Suprapubic skin (tissue), 3 donors: ENCODE measurements around the gene DUS1L.

Experiments used
- EP300 ChIP-seq: sonication (generic); formaldehyde crosslinking; IDR thresholded peaks from one replicate; pipeline ENCODE4 v1.6.1; 2017; ENCODE audit warnings: antibody characterized with exemption
- POLR2A ChIP-seq, 2 donors: fragments of 450-650 bp; IDR thresholded peaks; one replicate each; pipeline ENCODE4 v1.6.1; 2017; ENCODE audit warnings: antibody characterized with exemption in 2 of 2, mild to moderate bottlenecking in 2 of 2, moderate library complexity in 2 of 2
- TF ChIP-seq, protein P1 (sequence below), 2 donors: fragments of 200-600 bp in 1 of 2; fragments of 450-650 bp in 1 of 2; sonication (generic) in 1 of 2; IDR thresholded peaks; one replicate each; pipeline ENCODE4 v1.5.1; 2016 to 2019; ENCODE audit warnings: antibody characterized with exemption in 2 of 2, mild to moderate bottlenecking in 1 of 2, moderate library complexity in 1 of 2

DNA sequence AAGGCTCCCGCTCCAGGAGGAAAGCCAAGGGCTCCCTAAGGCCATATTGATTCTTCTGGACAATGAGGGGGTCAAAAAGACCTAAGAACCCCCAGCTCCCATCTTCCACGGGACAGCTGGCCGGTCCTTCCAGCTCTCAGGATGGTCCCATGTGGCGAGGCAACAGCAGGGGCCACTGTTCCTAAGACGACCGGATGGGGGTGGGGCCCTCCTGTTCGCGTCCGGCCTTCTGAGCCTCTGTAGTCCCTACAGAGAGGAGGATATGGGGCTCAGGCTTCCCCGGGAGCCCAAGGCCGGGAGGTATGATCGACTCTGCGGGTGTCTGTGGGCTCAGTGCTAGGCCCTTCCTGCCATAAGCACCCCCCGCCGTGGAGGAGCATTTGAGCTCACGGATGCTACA lies 22.1 kb downstream of the DUS1L start:
- TF ChIP-seq, protein P1, sequence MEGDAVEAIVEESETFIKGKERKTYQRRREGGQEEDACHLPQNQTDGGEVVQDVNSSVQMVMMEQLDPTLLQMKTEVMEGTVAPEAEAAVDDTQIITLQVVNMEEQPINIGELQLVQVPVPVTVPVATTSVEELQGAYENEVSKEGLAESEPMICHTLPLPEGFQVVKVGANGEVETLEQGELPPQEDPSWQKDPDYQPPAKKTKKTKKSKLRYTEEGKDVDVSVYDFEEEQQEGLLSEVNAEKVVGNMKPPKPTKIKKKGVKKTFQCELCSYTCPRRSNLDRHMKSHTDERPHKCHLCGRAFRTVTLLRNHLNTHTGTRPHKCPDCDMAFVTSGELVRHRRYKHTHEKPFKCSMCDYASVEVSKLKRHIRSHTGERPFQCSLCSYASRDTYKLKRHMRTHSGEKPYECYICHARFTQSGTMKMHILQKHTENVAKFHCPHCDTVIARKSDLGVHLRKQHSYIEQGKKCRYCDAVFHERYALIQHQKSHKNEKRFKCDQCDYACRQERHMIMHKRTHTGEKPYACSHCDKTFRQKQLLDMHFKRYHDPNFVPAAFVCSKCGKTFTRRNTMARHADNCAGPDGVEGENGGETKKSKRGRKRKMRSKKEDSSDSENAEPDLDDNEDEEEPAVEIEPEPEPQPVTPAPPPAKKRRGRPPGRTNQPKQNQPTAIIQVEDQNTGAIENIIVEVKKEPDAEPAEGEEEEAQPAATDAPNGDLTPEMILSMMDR (IDR thresholded peaks at IDR 0.05), result no peak
- TF ChIP-seq POLR2A (IDR thresholded peaks at IDR 0.05) (no peak), EP300 (no peak)
